Mucosa of stomach (tissue), 1 donor: ENCODE measurements around the gene MAPK10.

Source experiments
- H3K27me3 ChIP-seq: one replicate; pipeline ENCODE4 v1.7.0; 2013; ENCODE audit warnings: mild to moderate bottlenecking, low read length; ENCODE audit not compliant: control insufficient read depth, insufficient read depth
- H3K36me3 ChIP-seq: one replicate; pipeline ENCODE4 v1.7.0; 2013; ENCODE audit warnings: low read length; ENCODE audit not compliant: control insufficient read depth, insufficient read depth
- H3K4me1 ChIP-seq: one replicate; pipeline ENCODE4 v1.7.0; 2013; ENCODE audit warnings: mild to moderate bottlenecking, low read length; ENCODE audit not compliant: control insufficient read depth, insufficient read depth
- H3K4me3 ChIP-seq: one replicate; pipeline ENCODE4 v1.7.0; 2013; ENCODE audit warnings: low read length
- H3K9ac ChIP-seq: one replicate; pipeline ENCODE4 v1.7.0; 2013; ENCODE audit warnings: mild to moderate bottlenecking, low read length, moderate library complexity
- H3K9me3 ChIP-seq: one replicate; pipeline ENCODE4 v1.7.0; 2013; ENCODE audit warnings: mild to moderate bottlenecking, low read length, moderate library complexity; ENCODE audit not compliant: control insufficient read depth
- donor health status: Pancreatic carcinoma.

The MAPK10 gene

GRCh38 chr4:86376850-86377249 lies 17.0 kb upstream of the MAPK10 start:
- Histone ChIP-seq H3K9me3 (no peaks in the 10 kb centered on the region), H3K27me3 (no peaks in the 10 kb centered on the region), H3K9ac (no peak overlapping the region), H3K36me3 (no peaks in the 10 kb centered on the region), H3K4me1 (no peaks in the 10 kb centered on the region), H3K4me3 (no peak overlapping the region)

- Histone ChIP-seq H3K4me3 (no peak overlapping the region), H3K27me3 (no peaks in the 10 kb centered on the region), H3K36me3 (no peaks in the 10 kb centered on the region), H3K9ac (no peak overlapping the region), H3K9me3 (no peaks in the 10 kb centered on the region), H3K4me1 (no peaks in the 10 kb centered on the region)
Observed at GRCh38 chr4:86368433-86368832, 8.6 kb upstream of the MAPK10 start.

- no peak overlapping the region for H3K9ac ChIP-seq
- no peaks in the 10 kb centered on the region for H3K36me3 ChIP-seq
- H3K4me3 ChIP-seq, result no peak overlapping the region
- H3K9me3 ChIP-seq, result no peaks in the 10 kb centered on the region
- no peaks in the 10 kb centered on the region for H3K4me1 ChIP-seq
- no peaks in the 10 kb centered on the region for H3K27me3 ChIP-seq
Observed at GRCh38 chr4:86367577-86367976, 7.7 kb upstream of the MAPK10 start.

- Histone ChIP-seq H3K9me3 (no peaks in the 10 kb centered on the region), H3K4me3 (no peak overlapping the region)
Observed at GRCh38 chr4:86366920-86367319, 7.1 kb upstream of the MAPK10 start.

GRCh38 chr4:86362510-86362909 lies 2.7 kb upstream of the MAPK10 start:
- H3K36me3 ChIP-seq, result no peaks in the 10 kb centered on the region
- no peaks in the 10 kb centered on the region for H3K9me3 ChIP-seq
- H3K4me1 ChIP-seq, result no peaks in the 10 kb centered on the region
- H3K9ac ChIP-seq, result no peak overlapping the region
- H3K4me3 ChIP-seq, result no peak overlapping the region
- no peaks in the 10 kb centered on the region for H3K27me3 ChIP-seq

More at GRCh38 chr4:86366920-86367319, 7.1 kb upstream of the MAPK10 start:
- Histone ChIP-seq H3K27me3 (no peaks in the 10 kb centered on the region), H3K4me1 (no peaks in the 10 kb centered on the region), H3K36me3 (no peaks in the 10 kb centered on the region), H3K9ac (no peak overlapping the region)

GRCh38 chr4:86358257-86358656 lies 1.6 kb downstream of the MAPK10 start:
- Histone ChIP-seq H3K4me1 (no peaks in the 10 kb centered on the region), H3K4me3 (no peak overlapping the region), H3K9me3 (no peaks in the 10 kb centered on the region), H3K27me3 (no peaks in the 10 kb centered on the region), H3K9ac (no peak overlapping the region), H3K36me3 (no peaks in the 10 kb centered on the region)

- Histone ChIP-seq H3K9ac (no peak overlapping the region), H3K27me3 (no peaks in the 10 kb centered on the region), H3K9me3 (no peaks in the 10 kb centered on the region), H3K4me1 (no peaks in the 10 kb centered on the region), H3K4me3 (no peak overlapping the region), H3K36me3 (no peaks in the 10 kb centered on the region)
Observed at GRCh38 chr4:86357608-86358007, 2.2 kb downstream of the MAPK10 start.

- no peaks in the 10 kb centered on the region for H3K9me3 ChIP-seq
- H3K27me3 ChIP-seq, result no peaks in the 10 kb centered on the region
- no peak overlapping the region for H3K9ac ChIP-seq
- no peaks in the 10 kb centered on the region for H3K36me3 ChIP-seq
- H3K4me1 ChIP-seq, result no peaks in the 10 kb centered on the region
- no peak overlapping the region for H3K4me3 ChIP-seq
Observed at GRCh38 chr4:86356425-86357210, 3.2 kb downstream of the MAPK10 start.

- Histone ChIP-seq H3K9ac (no peak overlapping the region), H3K9me3 (no peaks in the 10 kb centered on the region), H3K27me3 (no peaks in the 10 kb centered on the region), H3K36me3 (no peaks in the 10 kb centered on the region), H3K4me3 (no peak overlapping the region), H3K4me1 (no peaks in the 10 kb centered on the region)
Observed at GRCh38 chr4:86354390-86354789, 5.5 kb downstream of the MAPK10 start.

GRCh38 chr4:86346320-86346719 lies 13.5 kb downstream of the MAPK10 start:
- no peaks in the 10 kb centered on the region for H3K27me3 ChIP-seq
- H3K9me3 ChIP-seq, result no peaks in the 10 kb centered on the region
- H3K4me1 ChIP-seq, result no peaks in the 10 kb centered on the region
- no peaks in the 10 kb centered on the region for H3K36me3 ChIP-seq
- H3K4me3 ChIP-seq, result no peak overlapping the region
- no peak overlapping the region for H3K9ac ChIP-seq

- no peaks in the 10 kb centered on the region for H3K9me3 ChIP-seq
- no peaks in the 10 kb centered on the region for H3K36me3 ChIP-seq
- H3K4me1 ChIP-seq, result no peaks in the 10 kb centered on the region
- no peaks in the 10 kb centered on the region for H3K27me3 ChIP-seq
- no peak overlapping the region for H3K9ac ChIP-seq
- no peak overlapping the region for H3K4me3 ChIP-seq
Observed at GRCh38 chr4:86344127-86344526, 15.7 kb downstream of the MAPK10 start.

- Histone ChIP-seq H3K36me3 (no peaks in the 10 kb centered on the region), H3K9ac (no peak overlapping the region), H3K9me3 (no peaks in the 10 kb centered on the region), H3K27me3 (no peaks in the 10 kb centered on the region), H3K4me1 (no peaks in the 10 kb centered on the region), H3K4me3 (no peak overlapping the region)
Observed at GRCh38 chr4:86338989-86339388, 20.9 kb downstream of the MAPK10 start.

GRCh38 chr4:86338521-86338920 lies 21.3 kb downstream of the MAPK10 start:
- Histone ChIP-seq H3K9me3 (no peaks in the 10 kb centered on the region), H3K9ac (no peak overlapping the region), H3K27me3 (no peaks in the 10 kb centered on the region), H3K4me1 (no peaks in the 10 kb centered on the region), H3K4me3 (no peak overlapping the region), H3K36me3 (no peaks in the 10 kb centered on the region)
